GM12864 (cell line): ENCODE measurements around the gene NPRL2.
A peak's percentile ranks its signal among the peaks of the same experiment; 100 is the strongest.

ENCODE experiments used
- DNase-seq: peaks from one replicate; pipeline ENCODE4 v3.0.0-alpha.2; 2011; ENCODE audit warnings: low read depth
- H3K4me3 ChIP-seq: 2 replicates; pipeline ENCODE4 v1.5.1; 2011; ENCODE audit warnings: mild to moderate bottlenecking, low read depth, low read length, control low read depth
- CTCF ChIP-seq: IDR thresholded peaks from 2 replicates; pipeline ENCODE4 v1.5.1; 2011; ENCODE audit warnings: low read depth, mild to moderate bottlenecking, moderate library complexity, low read length, control low read depth, inconsistent platforms; ENCODE audit errors: missing control alignments

Gene NPRL2

GRCh38 chr3:50341537-50341936 is 9.0 kb downstream of the NPRL2 start:
- TF ChIP-seq CTCF = no peak
- peak overlapping the region; percentile 91 for H3K4me3 ChIP-seq

GRCh38 chr3:50340448-50341329 is 9.9 kb downstream of the NPRL2 start, which contains the start of gene RASSF1:
TSS of gene RASSF1 (minus strand) at chr3:50340836. CDS start at chr3:50340805, 31 bp downstream.
- no peak for DNase-seq
- H3K4me3 ChIP-seq = peak within 1 kb of the TSS; percentile 91
- TF ChIP-seq CTCF = no peak

More at GRCh38 chr3:50341537-50341936, 9.0 kb downstream of the NPRL2 start:
- no peak for DNase-seq

GRCh38 chr3:50340147-50340447 is 10.5 kb downstream of the NPRL2 start:
- peak overlapping the region; percentile 91 for H3K4me3 ChIP-seq
- DNase-seq = no peak
- no peak for TF ChIP-seq CTCF

- DNase-seq = no peak
- peak overlapping the region; percentile 91 for H3K4me3 ChIP-seq
- TF ChIP-seq CTCF = no peak
These were observed 11.0 kb downstream of the NPRL2 start for GRCh38 chr3:50339485-50340146.

- H3K4me3 ChIP-seq = peak overlapping the region; percentile 91
- DNase-seq = no peak
- peak; percentile 21 for TF ChIP-seq CTCF
These were observed 11.6 kb downstream of the NPRL2 start for GRCh38 chr3:50338965-50339364.

GRCh38 chr3:50337175-50337861 is 13.3 kb downstream of the NPRL2 start:
- peak; percentile 96 for DNase-seq
- peak overlapping the region; percentile 91 for H3K4me3 ChIP-seq
- TF ChIP-seq CTCF = no peak
